Stomach (tissue), 9 donors: ENCODE results near the gene PRX. TPM values are rescaled to one million over a fixed set of nuclear protein-coding genes. Genes with fewer than 3 reads are reported as not detected.
"Not testable (repeated sequence)": the region's sequence is repeated elsewhere in the genome, so short reads cannot be mapped to it uniquely, and the experiment has no call there.

Source experiments
- DNase-seq, 2 donors: peaks; one replicate each; pipeline versions ENCODE4 v3.0.0 to v3.0.0-alpha.2; 2013 to 2019
- H3K27ac ChIP-seq, 5 donors: fragments of 200-600 bp in 4 of 5; sonication (generic) in 4 of 5; one replicate each; pipeline ENCODE4 v1.5.1; 2013 to 2019; ENCODE audit warnings: mild to moderate bottlenecking in 1 of 5, moderate library complexity in 1 of 5
- H3K27me3 ChIP-seq, 3 donors: fragments of 200-600 bp; sonication (generic); one replicate each; pipeline ENCODE4 v1.5.1; 2017 to 2019; ENCODE audit warnings: mixed run types in 1 of 3
- H3K36me3 ChIP-seq, 4 donors: fragments of 200-600 bp; sonication (generic); 1 replicate in 3 of 4; 2 replicates in 1 of 4; pipeline ENCODE4 v1.5.1; 2016 to 2019
- H3K4me1 ChIP-seq, 4 donors: fragments of 200-600 bp; sonication (generic); one replicate each; pipeline ENCODE4 v1.5.1; 2016 to 2019
- H3K4me3 ChIP-seq, 4 donors: fragments of 200-600 bp; sonication (generic) in 3 of 4; one replicate each; pipeline ENCODE4 v1.5.1; 2016 to 2019; ENCODE audit warnings: mild to moderate bottlenecking in 1 of 4
- H3K9me3 ChIP-seq, 4 donors: fragments of 200-600 bp; sonication (generic); one replicate each; pipeline ENCODE4 v1.5.1; 2016 to 2019
- CTCF ChIP-seq, 7 experiments: fragments of 450-650 bp in 4 of 7; fragments of 200-600 bp in 3 of 7; sonication (generic) in 3 of 7; IDR thresholded peaks; one replicate each; pipeline ENCODE4 v1.5.1; 2016 to 2019; ENCODE audit warnings: antibody characterized with exemption in 7 of 7, control low read depth in 2 of 7, mild to moderate bottlenecking in 1 of 7
- EP300 ChIP-seq: sonication (generic); formaldehyde crosslinking; IDR thresholded peaks from one replicate; pipeline ENCODE4 v1.6.1; 2017; ENCODE audit warnings: antibody characterized with exemption
- POLR2A ChIP-seq, 4 donors: fragments of 450-650 bp; IDR thresholded peaks; one replicate each; pipeline ENCODE4 v1.6.1; 2016; ENCODE audit warnings: antibody characterized with exemption in 4 of 4, control low read depth in 2 of 4, mild to moderate bottlenecking in 1 of 4, moderate library complexity in 1 of 4
- POLR2AphosphoS5 ChIP-seq, 3 donors: sonication (generic); formaldehyde crosslinking; IDR thresholded peaks; one replicate each; pipeline ENCODE4 v1.6.1; 2016; ENCODE audit warnings: antibody characterized with exemption in 3 of 3
- WGBS, 5 donors: extraction: QIAGEN DNeasy Blood & Tissue Kit in 3 of 5; methylation state at CpG; one replicate each; pipeline versions ENCODE4 v1.1.5 to v1.1.7; 2013 to 2018; 5-methylcytosine and 5-hydroxymethylcytosine counted together
- intact Hi-C: fragments of 100-400 bp; cut with DNase I; formaldehyde crosslinking; loops from one replicate; pipeline ENCODE4 v1.15.1; 2023; ENCODE audit warnings: low total_unique reads
- polyA plus RNA-seq, 3 donors: library from polyadenylated mRNA; stranded (reverse); fragments of 200-250 nt; gene quantifications; one replicate each; pipeline ENCODE4 v1.2.3, GENCODE V29; 2013
- total RNA-seq, 5 donors: library from RNA; depleted of rRNA; stranded (reverse); fragments of >200 nt; gene quantifications; one replicate each; pipeline versions ENCODE4 v1.1.0 to v1.2.3, GENCODE V29; 2014 to 2016
- donor health status: healthy with polysubstance abuse.
- donor health status: Bipolar disorder and iron deficiency.
- donor health status: healthy.

The PRX gene
- total and polyA plus RNA-seq, 8 donors, result 1.6 to 8.6 (median 4.3) TPM; not detected in 1

GRCh38 chr19:40442328-40443130 lies 29.4 kb upstream of the PRX start:
- H3K36me3 ChIP-seq, result peaks cover 22 to 34% (median 29%) of the 10 kb centered on the region in 4 donors
- H3K9me3 ChIP-seq, result no peaks in the 10 kb centered on the region
- no peak for DNase-seq
- 15 to 17% (median 16%) methylated on average over 21 to 22 of the region's 22 CpGs for WGBS, 5 donors
- intact Hi-C loops, result no loop called here
- TF ChIP-seq CTCF (IDR thresholded peaks at IDR 0.05) (no peak), POLR2AphosphoS5 (IDR thresholded peaks at IDR 0.05) (no peak), EP300 (no peak), POLR2A (IDR thresholded peaks at IDR 0.05) (no peak)
- H3K4me3 ChIP-seq, result peak overlapping the region; percentile 69 to 98 (median 88)
- peak overlapping the region; percentile 63 to 100 (median 98) for H3K27ac ChIP-seq
- H3K27me3 ChIP-seq, result no peaks in the 10 kb centered on the region
- peaks cover 20 to 49% (median 38%) of the 10 kb centered on the region in 4 donors for H3K4me1 ChIP-seq

GRCh38 chr19:40441719-40442253 lies 28.6 kb upstream of the PRX start:
- intact Hi-C loops, result no loop called here
- WGBS, 5 donors, result 77 to 88% (median 85%) methylated on average over 9 to 11 of the region's 11 CpGs
- H3K9me3 ChIP-seq, result no peaks in the 10 kb centered on the region
- H3K4me3 ChIP-seq, result peak overlapping the region in 2 of 4 donors; percentile 69 to 91
- peaks cover 20 to 49% (median 38%) of the 10 kb centered on the region in 4 donors for H3K4me1 ChIP-seq
- peaks cover 19 to 26% (median 22%) of the 10 kb centered on the region in 4 donors for H3K36me3 ChIP-seq
- no peaks in the 10 kb centered on the region for H3K27me3 ChIP-seq
- peak overlapping the region in 4 of 5 donors; percentile 44 to 100 (median 96) for H3K27ac ChIP-seq
- no peak for DNase-seq
- no peak for TF ChIP-seq CTCF (IDR thresholded peaks at IDR 0.05)

DNA sequence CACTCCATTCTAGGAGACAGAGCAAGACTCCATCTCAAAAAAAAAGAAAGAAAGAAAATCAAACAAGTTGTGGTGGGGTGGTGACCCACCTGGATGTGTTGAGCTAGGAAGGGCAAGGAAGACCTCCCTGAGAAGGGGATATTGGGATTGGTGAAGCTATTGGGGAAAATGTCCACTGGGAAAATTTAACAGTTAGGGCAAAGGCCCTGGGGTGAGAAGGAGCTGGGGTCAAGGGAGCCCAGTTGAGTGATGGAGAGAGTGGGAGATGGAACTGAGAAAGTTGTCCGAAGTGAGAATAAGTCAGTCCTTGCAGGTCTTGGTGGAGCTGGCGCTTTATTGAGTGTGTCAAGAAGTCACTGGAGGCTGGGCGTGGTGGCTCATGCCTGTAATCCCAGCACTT lies 25.1 kb upstream of the PRX start:
- no peak for TF ChIP-seq EP300
- TF ChIP-seq POLR2A (IDR thresholded peaks at IDR 0.05), result no peak
- H3K36me3 ChIP-seq, result peaks cover 19 to 23% (median 21%) of the 10 kb centered on the region in 4 donors
- no peaks in the 10 kb centered on the region for H3K27me3 ChIP-seq
- H3K4me1 ChIP-seq, result peaks cover 21 to 49% (median 39%) of the 10 kb centered on the region in 4 donors
- intact Hi-C loops, result no loop called here
- no peak overlapping the region for H3K4me3 ChIP-seq
- peak overlapping the region in 1 of 5 donors; percentile 14 for H3K27ac ChIP-seq
- DNase-seq, result no peak
- 87 to 96% (median 92%) methylated on average over 3 of the region's 3 CpGs for WGBS, 5 donors
- no peaks in the 10 kb centered on the region for H3K9me3 ChIP-seq

GRCh38 chr19:40433391-40434216 lies 20.4 kb upstream of the PRX start:
- intact Hi-C loops, result no loop called here
- Histone ChIP-seq H3K27ac (peak overlapping the region; percentile 84 to 97 (median 95)), H3K4me1 (peaks cover 16 to 30% (median 27%) of the 10 kb centered on the region in 4 donors), H3K27me3 (no peaks in the 10 kb centered on the region), H3K9me3 (no peaks in the 10 kb centered on the region), H3K4me3 (peak overlapping the region; percentile 40 to 50 (median 44)), H3K36me3 (no peaks in the 10 kb centered on the region)
- DNase-seq, result peak; percentile 91 to 97
- 1 to 6% (median 2%) methylated on average over 29 to 50 of the region's 50 CpGs for WGBS, 5 donors
- TF ChIP-seq POLR2A (IDR thresholded peaks at IDR 0.05), result no peak
- TF ChIP-seq POLR2AphosphoS5 (IDR thresholded peaks at IDR 0.05), result peak in 2 of 3 donors; percentile 40 to 50

- peak overlapping the region; percentile 84 to 97 (median 95) for H3K27ac ChIP-seq
- H3K27me3 ChIP-seq, intact Hi-C loops, DNase-seq, H3K36me3 ChIP-seq, H3K9me3 ChIP-seq: not testable (repeated sequence)
- H3K4me1 ChIP-seq, result peaks cover 16 to 30% (median 27%) of the 10 kb centered on the region in 4 donors
- 25 to 34% (median 27%) methylated on average over 7 of the region's 7 CpGs for whole genome bisulfite sequencing, 5 donors
- peak overlapping the region; percentile 40 to 50 (median 44) for H3K4me3 ChIP-seq
These were observed 19.6 kb upstream of the PRX start for GRCh38 chr19:40432760-40433159.
